IPS-18c (cell line): ENCODE data around the gene OR52N5.
A peak's percentile ranks its signal among the peaks of the same experiment; 100 is the strongest.

Source experiments
- H3K4me3 ChIP-seq: 2 replicates; pipeline ENCODE4 v1.7.0; 2013; ENCODE audit warnings: low read depth, mild to moderate bottlenecking, low read length, moderate library complexity; ENCODE audit not compliant: insufficient read depth
- H3K9me3 ChIP-seq: one replicate; pipeline ENCODE4 v1.6.1; 2013; ENCODE audit warnings: mild to moderate bottlenecking, low read length, moderate library complexity; ENCODE audit not compliant: control insufficient read depth, insufficient read depth

OR52N5 gene

GRCh38 chr11:5783255-5783654 is at the start of gene OR52N5:
OR52N5 (minus strand) TSS chr11:5783355; CDS start chr11:5778634, 4,721 bp downstream.
- no peak within 1 kb of the TSS for H3K4me3 ChIP-seq
- H3K9me3 ChIP-seq = no peaks in the 10 kb centered on the region

- Histone ChIP-seq H3K9me3 (peaks cover 3% of the 10 kb centered on the region), H3K4me3 (no peak overlapping the region)
Measured at GRCh38 chr11:5831196-5831829, 48.2 kb upstream of the OR52N5 start.

GRCh38 chr11:5818245-5818886 is 35.2 kb upstream of the OR52N5 start:
- Histone ChIP-seq H3K9me3 (no peaks in the 10 kb centered on the region), H3K4me3 (no peak overlapping the region)

- no peaks in the 10 kb centered on the region for H3K9me3 ChIP-seq
- no peak overlapping the region for H3K4me3 ChIP-seq
Measured at GRCh38 chr11:5815534-5815933, 32.4 kb upstream of the OR52N5 start.

- H3K9me3 ChIP-seq = no peaks in the 10 kb centered on the region
Measured at GRCh38 chr11:5809905-5810795, 27.0 kb upstream of the OR52N5 start.

GRCh38 chr11:5809122-5809519 is 26.0 kb upstream of the OR52N5 start:
- no peaks in the 10 kb centered on the region for H3K9me3 ChIP-seq
- H3K4me3 ChIP-seq = peak overlapping the region; percentile 64; the same call in 1 of the 2 replicates

More at GRCh38 chr11:5809905-5810795, 27.0 kb upstream of the OR52N5 start:
- no peak overlapping the region for H3K4me3 ChIP-seq

GRCh38 chr11:5808500-5809121 is 25.5 kb upstream of the OR52N5 start, which contains the start of gene OR52N2:
OR52N2 (plus strand) TSS chr11:5808924; CDS start chr11:5820336, 11,412 bp downstream.
- H3K9me3 ChIP-seq = no peaks in the 10 kb centered on the region
- H3K4me3 ChIP-seq = peak within 1 kb of the TSS; percentile 64

GRCh38 chr11:5807580-5807979 is 24.4 kb upstream of the OR52N5 start:
- no peak overlapping the region for H3K4me3 ChIP-seq
- no peaks in the 10 kb centered on the region for H3K9me3 ChIP-seq

GRCh38 chr11:5803982-5804381 is 20.8 kb upstream of the OR52N5 start:
- no peak overlapping the region for H3K4me3 ChIP-seq
- no peaks in the 10 kb centered on the region for H3K9me3 ChIP-seq

GRCh38 chr11:5796541-5796940 is 13.4 kb upstream of the OR52N5 start:
- Histone ChIP-seq H3K9me3 (no peaks in the 10 kb centered on the region), H3K4me3 (no peak overlapping the region)

GRCh38 chr11:5791165-5791564 is 8.0 kb upstream of the OR52N5 start, which contains the start of gene OR52N1:
OR52N1 (minus strand) TSS chr11:5791265; CDS start chr11:5788816, 2,449 bp downstream.
- H3K9me3 ChIP-seq = no peaks in the 10 kb centered on the region
- H3K4me3 ChIP-seq = no peak within 1 kb of the TSS

- Histone ChIP-seq H3K9me3 (no peaks in the 10 kb centered on the region), H3K4me3 (no peak overlapping the region)
Measured at GRCh38 chr11:5767056-5767455, 16.1 kb downstream of the OR52N5 start.

GRCh38 chr11:5753943-5754342 is 29.2 kb downstream of the OR52N5 start, which contains the start of gene OR52N4:
OR52N4 (plus strand) TSS chr11:5754243; CDS start chr11:5754741, 498 bp downstream.
- no peak within 1 kb of the TSS for H3K4me3 ChIP-seq
- no peaks in the 10 kb centered on the region for H3K9me3 ChIP-seq

- H3K9me3 ChIP-seq = no peaks in the 10 kb centered on the region
- no peak overlapping the region for H3K4me3 ChIP-seq
Measured at GRCh38 chr11:5749836-5750235, 33.3 kb downstream of the OR52N5 start.

GRCh38 chr11:5746614-5747013 is 36.5 kb downstream of the OR52N5 start:
- no peaks in the 10 kb centered on the region for H3K9me3 ChIP-seq
- no peak overlapping the region for H3K4me3 ChIP-seq

- H3K9me3 ChIP-seq = no peaks in the 10 kb centered on the region
- H3K4me3 ChIP-seq = no peak overlapping the region
Measured at GRCh38 chr11:5738431-5738830, 44.7 kb downstream of the OR52N5 start.
